ENCODE measurements around the gene BCL7C. TPM values are rescaled to one million over a fixed set of nuclear protein-coding genes. Genes with fewer than 3 reads are reported as not detected.

Gene BCL7C
- total and polyA plus RNA-seq, 2 of the 4 experiments (the other 2 are of a cell fraction) = 32.3 to 34.9 TPM

DNA sequence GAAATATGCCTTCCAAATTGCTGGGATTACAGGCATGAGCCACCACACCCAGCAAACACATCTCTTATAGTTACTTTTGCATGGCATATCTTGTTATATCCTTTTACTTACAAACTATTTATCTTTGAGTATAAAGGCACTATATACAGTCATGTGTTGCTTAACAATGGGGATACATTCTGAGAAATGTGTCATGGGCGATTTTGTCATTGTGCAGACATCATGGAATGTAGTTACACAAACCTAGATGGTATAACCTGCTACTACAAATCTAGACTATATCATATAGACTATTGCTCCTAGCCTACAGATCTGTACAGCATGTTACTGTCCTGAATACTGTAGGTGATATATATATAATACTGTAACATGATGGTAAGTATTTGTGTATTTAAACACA, 43.6 kb downstream of the BCL7C start:
- Histone ChIP-seq H4K20me1 (ENCODE audit: insufficient read depth, low read length) (no peaks in the 10 kb centered on the region), H2BK120ac (ENCODE audit: low read depth, low read length) (no peak overlapping the region), H3K27ac (ENCODE audit: insufficient read depth, low read length) (no peak overlapping the region), H2BK15ac (ENCODE audit: low read depth, low read length) (no peak overlapping the region), H3K23ac (ENCODE audit: low read depth, low read length) (no peak overlapping the region), H4K91ac (ENCODE audit: insufficient read depth, low read depth, low read length) (no peak overlapping the region), H4K5ac (ENCODE audit: low read depth, low read length) (no peak overlapping the region), H3K36me3 (ENCODE audit: control insufficient read depth, insufficient read depth, low read length) (peaks cover 15% of the 10 kb centered on the region), H3K56ac (ENCODE audit: extremely low read depth, insufficient read depth, low read length) (no peak overlapping the region), H2BK20ac (ENCODE audit: low read depth, low read length) (no peak overlapping the region), H3K14ac (replicated peaks; ENCODE audit: low read depth, low read length) (no peak overlapping the region), H3K4me1 (ENCODE audit: control insufficient read depth, insufficient read depth, low read length) (peaks cover under 1% of the 10 kb centered on the region; the same call in 1 of the 2 replicates), H3K79me1 (ENCODE audit: low read depth in 1 of 2, low read length in 2 of 2) (peaks cover 0 to 4% of the 10 kb centered on the region in 2 experiments; a peak in 1 of 4 replicates), H3K9me3 (ENCODE audit: control insufficient read depth, insufficient read depth, low read length) (no peaks in the 10 kb centered on the region), H2AK9ac (replicated peaks; ENCODE audit: low read depth, low read length, poor library complexity) (no peak overlapping the region), H2AK5ac (ENCODE audit: low read depth, low read length) (no peak overlapping the region), H3K4ac (ENCODE audit: low read depth, low read length) (no peak overlapping the region), H3K4me2 (ENCODE audit: low read depth, low read length) (no peak overlapping the region), H3K9me1 (ENCODE audit: insufficient read depth, low read length) (no peaks in the 10 kb centered on the region; the same call in 1 of the 2 replicates), H2BK5ac (ENCODE audit: low read depth, low read length, poor library complexity, severe bottlenecking) (no peak overlapping the region), H3K9ac (ENCODE audit: low read depth, low read length) (no peak overlapping the region), H3K4me3 (ENCODE audit: insufficient read depth, low read depth, low read length) (no peak overlapping the region), H3K18ac (ENCODE audit: low read depth, low read length) (no peak overlapping the region), H4K8ac (ENCODE audit: low read depth in 2 of 2, low read length in 2 of 2) (no peak overlapping the region), H2AFZ (replicated peaks; ENCODE audit: low read length, poor library complexity) (no peak overlapping the region), H3K27me3 (ENCODE audit: control insufficient read depth, insufficient read depth, low read length) (no peaks in the 10 kb centered on the region)
- no peak for TF ChIP-seq RFX5 (IDR thresholded peaks at IDR 0.05; ENCODE audit: low read depth, low read length)
- TF ChIP-seq POLR2A (IDR thresholded peaks at IDR 0.05; ENCODE audit: low read depth, low read length) = no peak
- TF ChIP-seq BHLHE40 (IDR thresholded peaks at IDR 0.05; ENCODE audit: low read depth, low read length) = no peak
- TF ChIP-seq, protein P1, sequence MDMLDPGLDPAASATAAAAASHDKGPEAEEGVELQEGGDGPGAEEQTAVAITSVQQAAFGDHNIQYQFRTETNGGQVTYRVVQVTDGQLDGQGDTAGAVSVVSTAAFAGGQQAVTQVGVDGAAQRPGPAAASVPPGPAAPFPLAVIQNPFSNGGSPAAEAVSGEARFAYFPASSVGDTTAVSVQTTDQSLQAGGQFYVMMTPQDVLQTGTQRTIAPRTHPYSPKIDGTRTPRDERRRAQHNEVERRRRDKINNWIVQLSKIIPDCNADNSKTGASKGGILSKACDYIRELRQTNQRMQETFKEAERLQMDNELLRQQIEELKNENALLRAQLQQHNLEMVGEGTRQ (IDR thresholded peaks at IDR 0.05; ENCODE audit: low read depth, low read length) = no peak
- TF ChIP-seq CEBPB (IDR thresholded peaks at IDR 0.05; ENCODE audit: low read depth, low read length) = no peak
- no peak for TF ChIP-seq FOS (IDR thresholded peaks at IDR 0.05; ENCODE audit: low read depth, low read length)
- TF ChIP-seq MXI1 (IDR thresholded peaks at IDR 0.05; ENCODE audit: borderline replicate concordance, low read depth, low read length) = no peak
- TF ChIP-seq ELK1 (IDR thresholded peaks at IDR 0.05; ENCODE audit: borderline replicate concordance, low read depth, low read length) = no peak
- no peak for TF ChIP-seq RCOR1 (IDR thresholded peaks at IDR 0.05; ENCODE audit: insufficient replicate concordance, low read length)
- no peak for TF ChIP-seq MAZ (IDR thresholded peaks at IDR 0.05; ENCODE audit: borderline replicate concordance, low read depth, low read length)
- no peak for TF ChIP-seq NFE2L2 (IDR thresholded peaks at IDR 0.05; ENCODE audit: low read depth, low read length)
- no peak for TF ChIP-seq SMC3 (IDR thresholded peaks at IDR 0.05; ENCODE audit: low read depth, low read length)
- no peak for TF ChIP-seq MAFK (IDR thresholded peaks at IDR 0.05; ENCODE audit: low read depth, low read length)
- TF ChIP-seq RAD21 (IDR thresholded peaks at IDR 0.05; ENCODE audit: low read length) = no peak
- TF ChIP-seq CHD1 (IDR thresholded peaks at IDR 0.05; ENCODE audit: low read depth, low read length) = no peak
- TF ChIP-seq, protein P2, sequence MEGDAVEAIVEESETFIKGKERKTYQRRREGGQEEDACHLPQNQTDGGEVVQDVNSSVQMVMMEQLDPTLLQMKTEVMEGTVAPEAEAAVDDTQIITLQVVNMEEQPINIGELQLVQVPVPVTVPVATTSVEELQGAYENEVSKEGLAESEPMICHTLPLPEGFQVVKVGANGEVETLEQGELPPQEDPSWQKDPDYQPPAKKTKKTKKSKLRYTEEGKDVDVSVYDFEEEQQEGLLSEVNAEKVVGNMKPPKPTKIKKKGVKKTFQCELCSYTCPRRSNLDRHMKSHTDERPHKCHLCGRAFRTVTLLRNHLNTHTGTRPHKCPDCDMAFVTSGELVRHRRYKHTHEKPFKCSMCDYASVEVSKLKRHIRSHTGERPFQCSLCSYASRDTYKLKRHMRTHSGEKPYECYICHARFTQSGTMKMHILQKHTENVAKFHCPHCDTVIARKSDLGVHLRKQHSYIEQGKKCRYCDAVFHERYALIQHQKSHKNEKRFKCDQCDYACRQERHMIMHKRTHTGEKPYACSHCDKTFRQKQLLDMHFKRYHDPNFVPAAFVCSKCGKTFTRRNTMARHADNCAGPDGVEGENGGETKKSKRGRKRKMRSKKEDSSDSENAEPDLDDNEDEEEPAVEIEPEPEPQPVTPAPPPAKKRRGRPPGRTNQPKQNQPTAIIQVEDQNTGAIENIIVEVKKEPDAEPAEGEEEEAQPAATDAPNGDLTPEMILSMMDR (conservative IDR thresholded peaks at IDR 0.05; ENCODE audit: low read depth, low read length) = no peak
- no TSS peak for BruUV-seq (replicated peaks)
- dilution Hi-C loops (cut with HindIII; ENCODE audit: low sequenced_read_pairs, unreplicated experiment) (no loop called here), intact Hi-C loops (cut with micrococcal nuclease) (no loop called here), in situ Hi-C loops (cut with MboI; ENCODE audit: low sequenced_read_pairs) (no loop called here)
- ChIA-PET POLR2A (ENCODE audit: unreplicated experiment) (no interaction called here), CTCF (no interaction called here)
- no CpG with 5 or more reads among the region's 1 CpG for WGBS, 2 experiments (ENCODE audit: extremely low coverage in 2 of 2, insufficient read length in 1 of 2)
- ATAC-seq (ENCODE audit: low read depth) (no peak), DNase-seq (no peak)
